Measurements from ENCODE around the gene INPP5B.

GRCh38 chr1:37836788-37837187, 110.1 kb downstream of the INPP5B start:
- TF ChIP-seq CTCF (conservative IDR thresholded peaks at IDR 0.05; ENCODE audit: low read depth in 2 of 2) (no peak), REST (IDR thresholded peaks at IDR 0.05; ENCODE audit: unreplicated experiment) (no peak), EZH2 (IDR thresholded peaks at IDR 0.05; ENCODE audit: low read depth, unreplicated experiment) (no peak), POLR2AphosphoS5 (IDR thresholded peaks at IDR 0.05; ENCODE audit: low read depth) (no peak), EZH2phosphoT487 (IDR thresholded peaks at IDR 0.05; ENCODE audit: unreplicated experiment) (no peak), CREB1 (CRISPR knock-in tag; IDR thresholded peaks at IDR 0.05; ENCODE audit: low read depth) (no peak), NANOG (IDR thresholded peaks at IDR 0.05; ENCODE audit: borderline replicate concordance) (no peak), JUNB (IDR thresholded peaks at IDR 0.05; ENCODE audit: unreplicated experiment) (no peak), ETS1 (IDR thresholded peaks at IDR 0.05) (no peak)
